Tracheal epithelial cell (primary cell): Measurements from ENCODE around the gene MAP2K6. TPM values are rescaled to one million over a fixed set of nuclear protein-coding genes. Genes with fewer than 3 reads are reported as not detected.

Experiments
- total RNA-seq: library from RNA; depleted of rRNA; stranded (reverse); fragments of >200 nt; gene quantifications from 2 replicates; pipeline ENCODE4 v1.2.1, GENCODE V29; 2014

Gene MAP2K6
- total RNA-seq: 0.24 and 1.7 TPM in 2 replicates

GRCh38 chr17:69414408-69415274, at the start of gene MAP2K6:
Gene MAP2K6 (plus strand): TSS chr17:69414697. CDS start chr17:69414985, 288 bp downstream.

Other genes with a start within 250 kb of the MAP2K6 start
- gene ABCA10, start 185.9 kb upstream of the MAP2K6 start, total RNA-seq: 0.48 and 0.85 TPM in 2 replicates
- gene ABCA5, start 87.6 kb upstream of the MAP2K6 start, total RNA-seq: 8.9 and 10.0 TPM in 2 replicates